GM12878 (cell line): ENCODE data around the gene RARG. TPM values are rescaled to one million over a fixed set of nuclear protein-coding genes. Genes with fewer than 3 reads are reported as not detected.

Source experiments
- BMI1 ChIP-seq: fragments of 450-650 bp; IDR thresholded peaks from 2 replicates; pipeline ENCODE4 v1.6.1; 2016; ENCODE audit warnings: mild to moderate bottlenecking, moderate library complexity, borderline replicate concordance
- HDAC6 ChIP-seq: fragments of 200-600 bp; sonication (generic); IDR thresholded peaks from one replicate; pipeline ENCODE4 v1.8.0; 2017; ENCODE audit warnings: antibody characterized with exemption; ENCODE audit not compliant: unreplicated experiment
- NFYB ChIP-seq: IDR thresholded peaks from 2 replicates; pipeline ENCODE4 v1.6.1; 2011; ENCODE audit warnings: low read depth, mild to moderate bottlenecking, low read length, improper control_type of control experiment, moderate library complexity; ENCODE audit not compliant: insufficient read depth
- RB1 ChIP-seq: fragments of 450-650 bp; formaldehyde crosslinking; IDR thresholded peaks from 2 replicates; pipeline ENCODE4 v1.6.1; 2017; ENCODE audit warnings: mild to moderate bottlenecking, borderline replicate concordance
- SIX5 ChIP-seq: IDR thresholded peaks from 2 replicates; pipeline ENCODE4 v1.6.1; 2011; ENCODE audit warnings: mild to moderate bottlenecking, low read depth, low read length, moderate library complexity; ENCODE audit not compliant: severe bottlenecking
- SMC3 ChIP-seq: IDR thresholded peaks from 2 replicates; pipeline ENCODE4 v1.6.1; 2011; ENCODE audit warnings: low read length, improper control_type of control experiment, borderline replicate concordance
- ZNF24 ChIP-seq: fragments of 450-650 bp; IDR thresholded peaks from 2 replicates; pipeline ENCODE4 v1.6.1; 2017; ENCODE audit warnings: antibody characterized with exemption, mild to moderate bottlenecking
- ZNF274 ChIP-seq: IDR thresholded peaks from one replicate; pipeline ENCODE4 v1.8.0; 2011; ENCODE audit not compliant: insufficient read length, insufficient read depth
- polyA plus RNA-seq, 11 experiments: library from polyadenylated mRNA; depleted of rRNA in 4 of 11; unstranded in 6 of 11; stranded (reverse) in 5 of 11; fragments of >200 nt; fragmentation: Nextera tagmentation in 4 of 11; fragmentation: Illumina TruSeq in 1 of 11; extraction: Ambion mirVana in 4 of 11; extraction: Trizol in 1 of 11; gene quantifications; 1 replicate in 1 of 11; 2 replicates in 10 of 11; pipeline versions ENCODE4 v1.2.1 to v1.2.3, GENCODE V29; 2011 to 2016; ENCODE audit warnings: inconsistent platforms in 2 of 11, missing spikeins in 2 of 11, low read depth in 1 of 11
- total RNA-seq, 4 experiments: library from RNA; depleted of rRNA in 3 of 4; stranded (reverse); fragments of >200 nt in 3 of 4; fragmentation: Illumina TruSeq in 1 of 4; extraction: Trizol in 1 of 4; gene quantifications; 2 replicates each; pipeline versions ENCODE4 v1.2.1 to v1.2.3, GENCODE V29; 2013 to 2021
- TF ChIP-seq, protein P1 (sequence below), 3 experiments: IDR thresholded peaks in 2 of 3; conservative IDR thresholded peaks in 1 of 3; 2 replicates each; pipeline ENCODE4 v1.5.1; 2011; ENCODE audit warnings: low read depth in 3 of 3, low read length in 3 of 3, mild to moderate bottlenecking in 3 of 3, control low read depth in 2 of 3, moderate library complexity in 2 of 3, inconsistent platforms in 1 of 3, mixed read lengths in 1 of 3; ENCODE audit not compliant: control insufficient read depth in 2 of 3, insufficient read depth in 1 of 3; ENCODE audit errors: extremely low read depth in 1 of 3
- TF ChIP-seq, protein P2 (sequence below): IDR thresholded peaks from 2 replicates; pipeline ENCODE4 v1.6.1; 2011; ENCODE audit warnings: low read depth, low read length, improper control_type of control experiment, borderline replicate concordance
- TF ChIP-seq, protein P3 (sequence below): fragments of 450-650 bp; IDR thresholded peaks from 2 replicates; pipeline ENCODE4 v1.6.1; 2016; ENCODE audit warnings: mild to moderate bottlenecking
- TF ChIP-seq, protein P4 (sequence below): fragments of 450-650 bp; IDR thresholded peaks from 2 replicates; pipeline ENCODE4 v1.6.1; 2016; ENCODE audit warnings: mild to moderate bottlenecking, moderate library complexity, borderline replicate concordance
- TF ChIP-seq, protein P5 (sequence below): IDR thresholded peaks from 2 replicates; pipeline ENCODE4 v1.6.1; 2011; ENCODE audit warnings: borderline replicate concordance, low read depth, mild to moderate bottlenecking, moderate library complexity, low read length; ENCODE audit not compliant: insufficient read depth, poor library complexity, severe bottlenecking
- TF ChIP-seq, protein P6 (sequence below): fragments of 450-650 bp; conservative IDR thresholded peaks from 2 replicates; pipeline ENCODE4 v1.6.1; 2017; ENCODE audit warnings: mild to moderate bottlenecking, moderate library complexity

Gene RARG
- total and polyA plus RNA-seq, 10 of the 15 experiments (the other 5 are each of a cell fraction or from before 2014, with no cell fraction given), result 0.27 to 8.1 (median 4.1) TPM

DNA sequence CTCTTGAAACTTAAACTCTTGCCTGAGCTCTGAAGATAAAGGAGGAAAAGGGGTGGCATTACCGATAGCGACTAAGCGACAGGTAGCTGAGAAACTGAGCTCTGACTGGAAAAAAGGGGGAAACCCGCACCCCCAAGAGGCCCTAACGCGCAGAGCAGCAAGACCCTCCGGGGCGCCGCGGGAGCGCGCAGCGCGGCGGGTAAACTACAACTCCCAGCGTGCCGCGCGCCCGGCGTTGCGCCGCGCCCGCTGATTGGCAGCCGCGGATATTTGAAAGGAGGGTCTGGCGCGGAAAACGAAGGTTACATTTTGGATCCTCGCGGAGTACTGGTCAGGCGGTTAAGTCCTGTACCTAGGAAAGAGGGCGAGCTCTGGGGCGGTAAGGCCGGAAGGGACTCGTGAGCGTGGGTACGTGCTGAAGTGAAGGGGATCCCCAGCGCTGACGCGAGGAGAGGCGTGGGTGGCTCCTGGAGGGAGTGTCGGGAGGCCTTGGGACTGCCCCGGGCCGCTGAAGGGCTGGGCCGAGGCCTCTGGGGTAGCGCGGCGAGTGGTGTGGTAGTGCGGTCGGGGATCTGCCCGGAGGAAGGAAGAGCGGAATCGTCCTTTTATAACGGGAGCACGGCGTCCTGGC is 36.1 kb upstream of the RARG start, which contains the start of gene ESPL1 (continued):
- TF ChIP-seq, protein P1, sequence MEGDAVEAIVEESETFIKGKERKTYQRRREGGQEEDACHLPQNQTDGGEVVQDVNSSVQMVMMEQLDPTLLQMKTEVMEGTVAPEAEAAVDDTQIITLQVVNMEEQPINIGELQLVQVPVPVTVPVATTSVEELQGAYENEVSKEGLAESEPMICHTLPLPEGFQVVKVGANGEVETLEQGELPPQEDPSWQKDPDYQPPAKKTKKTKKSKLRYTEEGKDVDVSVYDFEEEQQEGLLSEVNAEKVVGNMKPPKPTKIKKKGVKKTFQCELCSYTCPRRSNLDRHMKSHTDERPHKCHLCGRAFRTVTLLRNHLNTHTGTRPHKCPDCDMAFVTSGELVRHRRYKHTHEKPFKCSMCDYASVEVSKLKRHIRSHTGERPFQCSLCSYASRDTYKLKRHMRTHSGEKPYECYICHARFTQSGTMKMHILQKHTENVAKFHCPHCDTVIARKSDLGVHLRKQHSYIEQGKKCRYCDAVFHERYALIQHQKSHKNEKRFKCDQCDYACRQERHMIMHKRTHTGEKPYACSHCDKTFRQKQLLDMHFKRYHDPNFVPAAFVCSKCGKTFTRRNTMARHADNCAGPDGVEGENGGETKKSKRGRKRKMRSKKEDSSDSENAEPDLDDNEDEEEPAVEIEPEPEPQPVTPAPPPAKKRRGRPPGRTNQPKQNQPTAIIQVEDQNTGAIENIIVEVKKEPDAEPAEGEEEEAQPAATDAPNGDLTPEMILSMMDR (IDR thresholded peaks at IDR 0.05 in 2 of 3, conservative IDR thresholded peaks at IDR 0.05 in 1 of 3; ENCODE audit: control insufficient read depth in 2 of 3, extremely low read depth in 1 of 3, insufficient read depth in 1 of 3, low read depth in 3 of 3, low read length in 3 of 3), result peak; percentile 26 to 37 (median 33); a peak in 4 of 6 replicates
- TF ChIP-seq, protein P2, sequence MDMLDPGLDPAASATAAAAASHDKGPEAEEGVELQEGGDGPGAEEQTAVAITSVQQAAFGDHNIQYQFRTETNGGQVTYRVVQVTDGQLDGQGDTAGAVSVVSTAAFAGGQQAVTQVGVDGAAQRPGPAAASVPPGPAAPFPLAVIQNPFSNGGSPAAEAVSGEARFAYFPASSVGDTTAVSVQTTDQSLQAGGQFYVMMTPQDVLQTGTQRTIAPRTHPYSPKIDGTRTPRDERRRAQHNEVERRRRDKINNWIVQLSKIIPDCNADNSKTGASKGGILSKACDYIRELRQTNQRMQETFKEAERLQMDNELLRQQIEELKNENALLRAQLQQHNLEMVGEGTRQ, result no peak
- no peak for TF ChIP-seq ZNF24
- TF ChIP-seq, protein P3, sequence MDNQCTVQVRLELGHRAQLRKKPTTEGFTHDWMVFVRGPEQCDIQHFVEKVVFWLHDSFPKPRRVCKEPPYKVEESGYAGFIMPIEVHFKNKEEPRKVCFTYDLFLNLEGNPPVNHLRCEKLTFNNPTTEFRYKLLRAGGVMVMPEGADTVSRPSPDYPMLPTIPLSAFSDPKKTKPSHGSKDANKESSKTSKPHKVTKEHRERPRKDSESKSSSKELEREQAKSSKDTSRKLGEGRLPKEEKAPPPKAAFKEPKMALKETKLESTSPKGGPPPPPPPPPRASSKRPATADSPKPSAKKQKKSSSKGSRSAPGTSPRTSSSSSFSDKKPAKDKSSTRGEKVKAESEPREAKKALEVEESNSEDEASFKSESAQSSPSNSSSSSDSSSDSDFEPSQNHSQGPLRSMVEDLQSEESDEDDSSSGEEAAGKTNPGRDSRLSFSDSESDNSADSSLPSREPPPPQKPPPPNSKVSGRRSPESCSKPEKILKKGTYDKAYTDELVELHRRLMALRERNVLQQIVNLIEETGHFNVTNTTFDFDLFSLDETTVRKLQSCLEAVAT, result peak; percentile 57; the same call in 1 of the 2 replicates
- no peak for TF ChIP-seq HDAC6
- TF ChIP-seq BMI1, result no peak
- TF ChIP-seq, protein P4, sequence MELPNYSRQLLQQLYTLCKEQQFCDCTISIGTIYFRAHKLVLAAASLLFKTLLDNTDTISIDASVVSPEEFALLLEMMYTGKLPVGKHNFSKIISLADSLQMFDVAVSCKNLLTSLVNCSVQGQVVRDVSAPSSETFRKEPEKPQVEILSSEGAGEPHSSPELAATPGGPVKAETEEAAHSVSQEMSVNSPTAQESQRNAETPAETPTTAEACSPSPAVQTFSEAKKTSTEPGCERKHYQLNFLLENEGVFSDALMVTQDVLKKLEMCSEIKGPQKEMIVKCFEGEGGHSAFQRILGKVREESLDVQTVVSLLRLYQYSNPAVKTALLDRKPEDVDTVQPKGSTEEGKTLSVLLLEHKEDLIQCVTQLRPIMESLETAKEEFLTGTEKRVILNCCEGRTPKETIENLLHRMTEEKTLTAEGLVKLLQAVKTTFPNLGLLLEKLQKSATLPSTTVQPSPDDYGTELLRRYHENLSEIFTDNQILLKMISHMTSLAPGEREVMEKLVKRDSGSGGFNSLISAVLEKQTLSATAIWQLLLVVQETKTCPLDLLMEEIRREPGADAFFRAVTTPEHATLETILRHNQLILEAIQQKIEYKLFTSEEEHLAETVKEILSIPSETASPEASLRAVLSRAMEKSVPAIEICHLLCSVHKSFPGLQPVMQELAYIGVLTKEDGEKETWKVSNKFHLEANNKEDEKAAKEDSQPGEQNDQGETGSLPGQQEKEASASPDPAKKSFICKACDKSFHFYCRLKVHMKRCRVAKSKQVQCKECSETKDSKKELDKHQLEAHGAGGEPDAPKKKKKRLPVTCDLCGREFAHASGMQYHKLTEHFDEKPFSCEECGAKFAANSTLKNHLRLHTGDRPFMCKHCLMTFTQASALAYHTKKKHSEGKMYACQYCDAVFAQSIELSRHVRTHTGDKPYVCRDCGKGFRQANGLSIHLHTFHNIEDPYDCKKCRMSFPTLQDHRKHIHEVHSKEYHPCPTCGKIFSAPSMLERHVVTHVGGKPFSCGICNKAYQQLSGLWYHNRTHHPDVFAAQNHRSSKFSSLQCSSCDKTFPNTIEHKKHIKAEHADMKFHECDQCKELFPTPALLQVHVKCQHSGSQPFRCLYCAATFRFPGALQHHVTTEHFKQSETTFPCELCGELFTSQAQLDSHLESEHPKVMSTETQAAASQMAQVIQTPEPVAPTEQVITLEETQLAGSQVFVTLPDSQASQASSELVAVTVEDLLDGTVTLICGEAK, result peak; percentile 37; the same call in 1 of the 2 replicates
- TF ChIP-seq, protein P5, sequence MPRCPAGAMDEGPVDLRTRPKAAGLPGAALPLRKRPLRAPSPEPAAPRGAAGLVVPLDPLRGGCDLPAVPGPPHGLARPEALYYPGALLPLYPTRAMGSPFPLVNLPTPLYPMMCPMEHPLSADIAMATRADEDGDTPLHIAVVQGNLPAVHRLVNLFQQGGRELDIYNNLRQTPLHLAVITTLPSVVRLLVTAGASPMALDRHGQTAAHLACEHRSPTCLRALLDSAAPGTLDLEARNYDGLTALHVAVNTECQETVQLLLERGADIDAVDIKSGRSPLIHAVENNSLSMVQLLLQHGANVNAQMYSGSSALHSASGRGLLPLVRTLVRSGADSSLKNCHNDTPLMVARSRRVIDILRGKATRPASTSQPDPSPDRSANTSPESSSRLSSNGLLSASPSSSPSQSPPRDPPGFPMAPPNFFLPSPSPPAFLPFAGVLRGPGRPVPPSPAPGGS, result peak; percentile 12
- no peak for TF ChIP-seq ZNF274
- peak; percentile 94 for TF ChIP-seq NFYB
- TF ChIP-seq RB1, result peak; percentile 17; the same call in 1 of the 2 replicates
- peak; percentile 37 for TF ChIP-seq SMC3
- TF ChIP-seq, protein P6, sequence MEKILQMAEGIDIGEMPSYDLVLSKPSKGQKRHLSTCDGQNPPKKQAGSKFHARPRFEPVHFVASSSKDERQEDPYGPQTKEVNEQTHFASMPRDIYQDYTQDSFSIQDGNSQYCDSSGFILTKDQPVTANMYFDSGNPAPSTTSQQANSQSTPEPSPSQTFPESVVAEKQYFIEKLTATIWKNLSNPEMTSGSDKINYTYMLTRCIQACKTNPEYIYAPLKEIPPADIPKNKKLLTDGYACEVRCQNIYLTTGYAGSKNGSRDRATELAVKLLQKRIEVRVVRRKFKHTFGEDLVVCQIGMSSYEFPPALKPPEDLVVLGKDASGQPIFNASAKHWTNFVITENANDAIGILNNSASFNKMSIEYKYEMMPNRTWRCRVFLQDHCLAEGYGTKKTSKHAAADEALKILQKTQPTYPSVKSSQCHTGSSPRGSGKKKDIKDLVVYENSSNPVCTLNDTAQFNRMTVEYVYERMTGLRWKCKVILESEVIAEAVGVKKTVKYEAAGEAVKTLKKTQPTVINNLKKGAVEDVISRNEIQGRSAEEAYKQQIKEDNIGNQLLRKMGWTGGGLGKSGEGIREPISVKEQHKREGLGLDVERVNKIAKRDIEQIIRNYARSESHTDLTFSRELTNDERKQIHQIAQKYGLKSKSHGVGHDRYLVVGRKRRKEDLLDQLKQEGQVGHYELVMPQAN, result peak; percentile 98
- TF ChIP-seq SIX5, result peak; percentile 88
